ENCODE data around the gene OVAAL. TPM values are rescaled to one million over a fixed set of nuclear protein-coding genes. Genes with fewer than 3 reads are reported as not detected.

OVAAL gene
- total and polyA plus RNA-seq, 9 of the 15 experiments (the other 6 are each of a cell fraction or from before 2014, with no cell fraction given) = 0.04 to 0.18 (median 0.08) TPM; not detected in 4

DNA sequence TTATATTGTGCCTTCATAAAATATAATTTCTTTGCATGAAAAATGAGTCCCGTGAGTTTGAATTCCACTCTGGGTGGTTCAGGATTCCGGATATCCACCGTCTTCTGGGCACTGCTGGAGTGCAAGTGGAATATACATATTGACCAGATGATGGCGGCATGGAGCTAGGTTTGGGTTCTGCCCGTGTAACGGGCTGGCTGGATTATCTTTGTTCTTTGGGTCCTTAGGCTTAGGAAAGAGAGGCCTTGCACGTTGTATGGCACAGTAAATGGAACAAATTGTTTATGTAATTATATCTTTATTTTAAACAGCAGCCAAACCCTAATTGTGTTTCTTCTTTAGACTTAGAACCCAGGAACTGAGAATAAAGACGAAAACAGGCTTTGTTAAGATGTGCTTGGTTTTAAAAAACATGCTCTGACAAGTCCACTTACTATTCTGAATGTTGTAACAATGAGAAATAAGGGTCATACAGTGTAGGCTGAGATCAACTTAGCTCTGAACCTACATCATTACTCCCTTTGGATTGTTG lies 42.8 kb upstream of the OVAAL start (continued):
- TF ChIP-seq CEBPG (CRISPR knock-in tag; IDR thresholded peaks at IDR 0.05) = peak; percentile 39; the same call in 1 of the 2 replicates
- peak in 1 of 2 experiments; percentile 69; a peak in 1 of 4 replicates for TF ChIP-seq CEBPG (tag; conservative IDR thresholded peaks at IDR 0.05 in 1 of 2, IDR thresholded peaks at IDR 0.05 in 1 of 2)
- TF ChIP-seq FOSL1 (tag; conservative IDR thresholded peaks at IDR 0.05) = 0 out of 2 replicates have a peak, but pooled peaks have one; percentile 27
- TF ChIP-seq MYC (IDR thresholded peaks at IDR 0.05; ENCODE audit: low read depth, low read length) = peak; percentile 78; the same call in 1 of the 2 replicates
- no peak for TF ChIP-seq MYC (CRISPR knock-in tag; IDR thresholded peaks at IDR 0.05; ENCODE audit: borderline replicate concordance, low read depth)
- peak; percentile 75; the same call in 1 of the 2 replicates for TF ChIP-seq NBN (IDR thresholded peaks at IDR 0.05; ENCODE audit: low read depth)
- TF ChIP-seq, protein P1, sequence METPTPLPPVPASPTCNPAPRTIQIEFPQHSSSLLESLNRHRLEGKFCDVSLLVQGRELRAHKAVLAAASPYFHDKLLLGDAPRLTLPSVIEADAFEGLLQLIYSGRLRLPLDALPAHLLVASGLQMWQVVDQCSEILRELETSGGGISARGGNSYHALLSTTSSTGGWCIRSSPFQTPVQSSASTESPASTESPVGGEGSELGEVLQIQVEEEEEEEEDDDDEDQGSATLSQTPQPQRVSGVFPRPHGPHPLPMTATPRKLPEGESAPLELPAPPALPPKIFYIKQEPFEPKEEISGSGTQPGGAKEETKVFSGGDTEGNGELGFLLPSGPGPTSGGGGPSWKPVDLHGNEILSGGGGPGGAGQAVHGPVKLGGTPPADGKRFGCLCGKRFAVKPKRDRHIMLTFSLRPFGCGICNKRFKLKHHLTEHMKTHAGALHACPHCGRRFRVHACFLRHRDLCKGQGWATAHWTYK (CRISPR knock-in tag; IDR thresholded peaks at IDR 0.05) = 0 out of 2 replicates have a peak, but pooled peaks have one; percentile 59
- no peak for TF ChIP-seq EZH2 (IDR thresholded peaks at IDR 0.05; ENCODE audit: borderline replicate concordance, low read depth, low read length)
- 0 out of 2 replicates have a peak, but pooled peaks have one; percentile 6 for TF ChIP-seq TOE1 (IDR thresholded peaks at IDR 0.05; ENCODE audit: borderline replicate concordance)
- no peak for TF ChIP-seq TOE1 (CRISPR knock-in tag; IDR thresholded peaks at IDR 0.05; ENCODE audit: borderline replicate concordance, low read depth)
- TF ChIP-seq ELF4 (CRISPR knock-in tag; IDR thresholded peaks at IDR 0.05) = no peak
- TF ChIP-seq, protein P2, sequence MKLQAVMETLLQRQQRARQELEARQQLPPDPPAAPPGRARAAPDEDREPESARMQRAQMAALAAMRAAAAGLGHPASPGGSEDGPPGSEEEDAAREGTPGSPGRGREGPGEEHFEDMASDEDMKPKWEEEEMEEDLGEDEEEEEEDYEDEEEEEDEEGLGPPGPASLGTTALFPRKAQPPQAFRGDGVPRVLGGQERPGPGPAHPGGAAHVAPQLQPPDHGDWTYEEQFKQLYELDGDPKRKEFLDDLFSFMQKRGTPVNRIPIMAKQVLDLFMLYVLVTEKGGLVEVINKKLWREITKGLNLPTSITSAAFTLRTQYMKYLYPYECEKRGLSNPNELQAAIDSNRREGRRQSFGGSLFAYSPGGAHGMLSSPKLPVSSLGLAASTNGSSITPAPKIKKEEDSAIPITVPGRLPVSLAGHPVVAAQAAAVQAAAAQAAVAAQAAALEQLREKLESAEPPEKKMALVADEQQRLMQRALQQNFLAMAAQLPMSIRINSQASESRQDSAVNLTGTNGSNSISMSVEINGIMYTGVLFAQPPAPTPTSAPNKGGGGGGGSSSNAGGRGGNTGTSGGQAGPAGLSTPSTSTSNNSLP (IDR thresholded peaks at IDR 0.05; ENCODE audit: borderline replicate concordance, low read depth, low read length) = peak; percentile 67; the same call in 1 of the 2 replicates
- peak; percentile 92; the same call in 1 of the 2 replicates for TF ChIP-seq STAG1 (CRISPR knock-in tag; IDR thresholded peaks at IDR 0.05; ENCODE audit: borderline replicate concordance)
- TF ChIP-seq ZFX (CRISPR knock-in tag; IDR thresholded peaks at IDR 0.05) = peak; percentile 37; the same call in 1 of the 2 replicates
- peak; percentile 96 for TF ChIP-seq SMC3 (conservative IDR thresholded peaks at IDR 0.05; ENCODE audit: insufficient read depth, low read depth, low read length)
- no peak for TF ChIP-seq ETV6 (IDR thresholded peaks at IDR 0.05; ENCODE audit: borderline replicate concordance in 1 of 2, low read depth in 2 of 2, low read length in 1 of 2)
- TF ChIP-seq ETV6 (CRISPR knock-in tag; IDR thresholded peaks at IDR 0.05; ENCODE audit: borderline replicate concordance) = no peak
- TF ChIP-seq, protein P3, sequence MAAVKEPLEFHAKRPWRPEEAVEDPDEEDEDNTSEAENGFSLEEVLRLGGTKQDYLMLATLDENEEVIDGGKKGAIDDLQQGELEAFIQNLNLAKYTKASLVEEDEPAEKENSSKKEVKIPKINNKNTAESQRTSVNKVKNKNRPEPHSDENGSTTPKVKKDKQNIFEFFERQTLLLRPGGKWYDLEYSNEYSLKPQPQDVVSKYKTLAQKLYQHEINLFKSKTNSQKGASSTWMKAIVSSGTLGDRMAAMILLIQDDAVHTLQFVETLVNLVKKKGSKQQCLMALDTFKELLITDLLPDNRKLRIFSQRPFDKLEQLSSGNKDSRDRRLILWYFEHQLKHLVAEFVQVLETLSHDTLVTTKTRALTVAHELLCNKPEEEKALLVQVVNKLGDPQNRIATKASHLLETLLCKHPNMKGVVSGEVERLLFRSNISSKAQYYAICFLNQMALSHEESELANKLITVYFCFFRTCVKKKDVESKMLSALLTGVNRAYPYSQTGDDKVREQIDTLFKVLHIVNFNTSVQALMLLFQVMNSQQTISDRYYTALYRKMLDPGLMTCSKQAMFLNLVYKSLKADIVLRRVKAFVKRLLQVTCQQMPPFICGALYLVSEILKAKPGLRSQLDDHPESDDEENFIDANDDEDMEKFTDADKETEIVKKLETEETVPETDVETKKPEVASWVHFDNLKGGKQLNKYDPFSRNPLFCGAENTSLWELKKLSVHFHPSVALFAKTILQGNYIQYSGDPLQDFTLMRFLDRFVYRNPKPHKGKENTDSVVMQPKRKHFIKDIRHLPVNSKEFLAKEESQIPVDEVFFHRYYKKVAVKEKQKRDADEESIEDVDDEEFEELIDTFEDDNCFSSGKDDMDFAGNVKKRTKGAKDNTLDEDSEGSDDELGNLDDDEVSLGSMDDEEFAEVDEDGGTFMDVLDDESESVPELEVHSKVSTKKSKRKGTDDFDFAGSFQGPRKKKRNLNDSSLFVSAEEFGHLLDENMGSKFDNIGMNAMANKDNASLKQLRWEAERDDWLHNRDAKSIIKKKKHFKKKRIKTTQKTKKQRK (IDR thresholded peaks at IDR 0.05; ENCODE audit: borderline replicate concordance, low read depth, low read length) = no peak
- TF ChIP-seq, protein P4, sequence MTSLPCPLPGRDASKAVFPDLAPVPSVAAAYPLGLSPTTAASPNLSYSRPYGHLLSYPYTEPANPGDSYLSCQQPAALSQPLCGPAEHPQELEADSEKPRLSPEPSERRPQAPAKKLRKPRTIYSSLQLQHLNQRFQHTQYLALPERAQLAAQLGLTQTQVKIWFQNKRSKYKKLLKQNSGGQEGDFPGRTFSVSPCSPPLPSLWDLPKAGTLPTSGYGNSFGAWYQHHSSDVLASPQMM (CRISPR knock-in tag; IDR thresholded peaks at IDR 0.05) = no peak
